B cell (primary cell): ENCODE results near the gene DVL1. TPM values are rescaled to one million over a fixed set of nuclear protein-coding genes. Genes with fewer than 3 reads are reported as not detected.
A peak's percentile ranks its signal among the peaks of the same experiment; 100 is the strongest.

Experiments
- ATAC-seq: fragments of 200-7000 bp; cut with Tn5 transposase; one replicate; pipeline ENCODE4 v1.10.0; 2021; ENCODE audit warnings: low read depth, mild to moderate bottlenecking, moderate number of reproducible peaks, moderate library complexity
- CTCF ChIA-PET: fragments of 350-600 bp; sonication (Branson Sonifier 250); formaldehyde crosslinking; loops from one replicate; lab custom pipeline; 2021; ENCODE audit warnings: antibody characterized with exemption, inconsistent platforms; lab: Charles Lee
- POLR2A ChIA-PET: fragments of 350-600 bp; sonication (Branson Sonifier 250); formaldehyde crosslinking; loops from one replicate; lab custom pipeline; 2021; ENCODE audit warnings: antibody characterized with exemption; lab: Charles Lee
- DNase-seq: peaks from one replicate; pipeline ENCODE4 v3.0.0; 2013
- H2AFZ ChIP-seq: 2 replicates; pipeline ENCODE4 v1.6.1; 2012; ENCODE audit warnings: mild to moderate bottlenecking, low read depth, low read length; ENCODE audit not compliant: insufficient read depth, poor library complexity, severe bottlenecking
- H3K27ac ChIP-seq, 2 donors: 1 replicate in 1 of 2; 2 replicates in 1 of 2; pipeline ENCODE4 v1.5.1; 2012 to 2013; ENCODE audit warnings: low read length in 2 of 2, mild to moderate bottlenecking in 2 of 2, moderate library complexity in 1 of 2
- H3K27me3 ChIP-seq, 4 experiments: fragments of 200-600 bp in 1 of 4; sonication (generic) in 1 of 4; replicated peaks in 1 of 4; 1 replicate in 2 of 4; 2 replicates in 2 of 4; pipeline versions ENCODE4 v1.6.1 to v1.7.0; 2013 to 2016; ENCODE audit warnings: low read length in 3 of 4, mild to moderate bottlenecking in 2 of 4, mixed read lengths in 1 of 4, moderate library complexity in 1 of 4; ENCODE audit not compliant: insufficient read depth in 4 of 4, control insufficient read depth in 3 of 4; ENCODE audit errors: control extremely low read depth in 1 of 4
- H3K36me3 ChIP-seq, 2 experiments: replicated peaks in 1 of 2; 1 replicate in 1 of 2; 2 replicates in 1 of 2; pipeline versions ENCODE4 v1.6.1 to v1.7.1; 2013; ENCODE audit warnings: low read length in 1 of 2; ENCODE audit not compliant: insufficient read depth in 2 of 2, control insufficient read depth in 1 of 2; ENCODE audit errors: control extremely low read depth in 1 of 2, extremely low read depth in 1 of 2
- H3K4me1 ChIP-seq, 2 donors: fragments of 200-600 bp in 1 of 2; sonication (generic) in 1 of 2; 1 replicate in 1 of 2; 2 replicates in 1 of 2; pipeline versions ENCODE4 v1.5.1 to v1.6.1; 2013 to 2017; ENCODE audit warnings: low read length in 2 of 2; ENCODE audit not compliant: control insufficient read depth in 2 of 2, insufficient read depth in 2 of 2
- H3K4me2 ChIP-seq: replicated peaks from 2 replicates; pipeline ENCODE3; 2012; ENCODE audit warnings: mild to moderate bottlenecking, low read depth, low read length; ENCODE audit not compliant: poor library complexity, severe bottlenecking
- H3K4me3 ChIP-seq, 5 experiments: fragments of 200-600 bp in 1 of 5; sonication (generic) in 1 of 5; 1 replicate in 3 of 5; 2 replicates in 2 of 5; pipeline versions ENCODE4 v1.5.1 to v1.7.0; 2011 to 2016; ENCODE audit warnings: low read length in 4 of 5, mild to moderate bottlenecking in 4 of 5, low read depth in 2 of 5, control low read depth in 1 of 5, moderate library complexity in 1 of 5; ENCODE audit not compliant: insufficient read depth in 1 of 5; ENCODE audit errors: control extremely low read depth in 1 of 5, extremely low read depth in 1 of 5
- H3K79me2 ChIP-seq: fragments of 200-600 bp; sonication (generic); one replicate; pipeline ENCODE4 v1.6.0; 2016; ENCODE audit warnings: low read length; ENCODE audit not compliant: control insufficient read depth, insufficient read depth
- H3K9ac ChIP-seq: fragments of 200-600 bp; sonication (generic); 2 replicates; pipeline ENCODE4 v1.6.1; 2017; ENCODE audit warnings: mild to moderate bottlenecking, low read length, moderate library complexity
- H3K9me3 ChIP-seq, 3 donors: one replicate each; pipeline versions ENCODE4 v1.6.1 to v1.7.1; 2013; ENCODE audit warnings: low read length in 2 of 3; ENCODE audit not compliant: control insufficient read depth in 2 of 3, insufficient read depth in 1 of 3; ENCODE audit errors: control extremely low read depth in 1 of 3
- H4K20me1 ChIP-seq: 2 replicates; pipeline ENCODE4 v1.6.0; 2012; ENCODE audit warnings: mild to moderate bottlenecking, low read length; ENCODE audit not compliant: insufficient read depth, control insufficient read depth, poor library complexity, severe bottlenecking
- H3K27ac Mint-ChIP-seq: one replicate; pipeline ENCODE4 v1.8.0; 2021; ENCODE audit warnings: mixed read lengths
- H3K27me3 Mint-ChIP-seq: one replicate; pipeline ENCODE4 v1.8.0; 2021; ENCODE audit warnings: mixed read lengths
- H3K4me1 Mint-ChIP-seq: one replicate; pipeline ENCODE4 v1.8.0; 2021; ENCODE audit warnings: mixed read lengths
- H3K4me3 Mint-ChIP-seq: one replicate; pipeline ENCODE4 v1.8.0; 2021; ENCODE audit warnings: mixed read lengths
- H3K9me3 Mint-ChIP-seq: one replicate; pipeline ENCODE4 v1.8.0; 2022; ENCODE audit warnings: mixed read lengths; ENCODE audit not compliant: insufficient read depth
- CTCF ChIP-seq: fragments of 200-600 bp; IDR thresholded peaks from one replicate; pipeline ENCODE4 v1.8.0; 2022; ENCODE audit warnings: antibody characterized with exemption, mild to moderate bottlenecking
- EZH2 ChIP-seq: IDR thresholded peaks from 2 replicates; pipeline ENCODE4 v1.6.1; 2012; ENCODE audit warnings: borderline replicate concordance, low read depth, mild to moderate bottlenecking, moderate library complexity, low read length; ENCODE audit not compliant: insufficient read depth, poor library complexity, severe bottlenecking
- WGBS: methylation state at CpG from one replicate; pipeline ENCODE4 v1.1.5; 2013; ENCODE audit warnings: missing lambda C conversion rate; ENCODE audit not compliant: insufficient coverage; 5-methylcytosine and 5-hydroxymethylcytosine counted together
- intact Hi-C: fragments of 100-400 bp; cut with micrococcal nuclease; formaldehyde crosslinking; loops from one replicate; pipeline ENCODE4 v1.10.0; 2022
- polyA plus RNA-seq: library from polyadenylated mRNA; depleted of rRNA; stranded (reverse); fragments of >200 nt; gene quantifications from 2 replicates; pipeline ENCODE4 v1.2.3, GENCODE V29; 2012
- total RNA-seq, 2 donors: library from RNA; stranded (reverse); fragments of 120-200 nt in 1 of 2; gene quantifications; 1 replicate in 1 of 2; 2 replicates in 1 of 2; pipeline versions ENCODE4 v1.2.3 to v1.2.4, GENCODE V29; 2013 to 2022

DVL1 gene
- total and polyA plus RNA-seq, 2 donors (not counting 1 experiment from before 2014, with no cell fraction given), result 46.1 to 53.5 TPM

GRCh38 chr1:1359308-1359663 is 10.1 kb upstream of the DVL1 start:
- Histone ChIP-seq H4K20me1 (no peaks in the 10 kb centered on the region), H3K9ac (no peak overlapping the region), H3K4me3 (no peak overlapping the region), H3K79me2 (no peaks in the 10 kb centered on the region), H3K4me1 (peaks cover 12 to 17% of the 10 kb centered on the region in 2 donors), H2AFZ (no peak overlapping the region), H3K27ac (no peak overlapping the region), H3K36me3 (no peaks in the 10 kb centered on the region), H3K9me3 (peaks cover 0 to 6% (median 0%) of the 10 kb centered on the region in 3 donors), H3K27me3 (peaks cover 0 to 49% (median 13%) of the 10 kb centered on the region in 4 experiments), H3K4me2 (no peak overlapping the region)
- ChIA-PET POLR2A (no interaction called here), CTCF (no interaction called here)
- Mint-ChIP-seq H3K9me3 (no peaks in the 10 kb centered on the region), H3K27ac (peak overlapping the region; percentile 7), H3K4me3 (no peak overlapping the region), H3K27me3 (peaks cover 25% of the 10 kb centered on the region), H3K4me1 (peaks cover 10% of the 10 kb centered on the region)
- intact Hi-C loops, result no loop called here
- DNase-seq (no peak), ATAC-seq (no peak)
- TF ChIP-seq CTCF (no peak), EZH2 (no peak)
- WGBS, result 43% methylated on average over 3 of the region's 6 CpGs

- Histone ChIP-seq H3K4me3 (no peak within 1 kb of the TSS), H3K4me1 (peaks cover 18 to 23% of the 10 kb centered on the region in 2 donors), H3K79me2 (no peaks in the 10 kb centered on the region), H3K4me2 (peak within 1 kb of the TSS; percentile 35), H4K20me1 (no peaks in the 10 kb centered on the region), H3K9ac (no peak within 1 kb of the TSS), H3K9me3 (peaks cover 0 to 6% (median 0%) of the 10 kb centered on the region in 3 donors), H2AFZ (no peak within 1 kb of the TSS), H3K36me3 (no peaks in the 10 kb centered on the region), H3K27me3 (peaks cover 0 to 55% (median 16%) of the 10 kb centered on the region in 4 experiments), H3K27ac (no peak within 1 kb of the TSS)
- POLR2A ChIA-PET, result no interaction called here
- peaks cover 28% of the 10 kb centered on the region for H3K27me3 Mint-ChIP-seq
- H3K4me1 Mint-ChIP-seq, result peaks cover 12% of the 10 kb centered on the region
- 29% methylated on average over 25 of the region's 29 CpGs for WGBS
- H3K27ac Mint-ChIP-seq, result peak within 1 kb of the TSS; percentile 7
- CTCF ChIA-PET, result no interaction called here
- intact Hi-C loops, result no loop called here
- no peak for DNase-seq
- TF ChIP-seq CTCF (no peak), EZH2 (no peak)
- no peaks in the 10 kb centered on the region for H3K9me3 Mint-ChIP-seq
- ATAC-seq, result no peak
- H3K4me3 Mint-ChIP-seq, result no peak within 1 kb of the TSS
Observed at GRCh38 chr1:1358433-1359271, 9.4 kb upstream of the DVL1 start, which contains the start of gene MXRA8. Gene MXRA8, minus strand, starts transcription at chr1:1358555. Its CDS starts 51 bp downstream, at chr1:1358504.
